Naive thymus-derived CD8-positive, alpha-beta T cell (primary cell): ENCODE results near the gene EFCC1. TPM values are rescaled to one million over a fixed set of nuclear protein-coding genes. Genes with fewer than 3 reads are reported as not detected.

ENCODE experiments used
- ATAC-seq, 2 donors: fragments of 150-1000 bp; cut with Tn5 transposase in 1 of 2; sonication (Bioruptor Pico), chemical (Tn5 transposase) in 1 of 2; 1 replicate in 1 of 2; 2 replicates in 1 of 2; pipeline ENCODE4 v1.10.0; 2021; ENCODE audit warnings: mild to moderate bottlenecking in 2 of 2, moderate library complexity in 2 of 2
- POLR2A ChIA-PET: fragments of 350-600 bp; sonication (Branson Sonifier 250); formaldehyde crosslinking; loops from one replicate; lab custom pipeline; 2021; ENCODE audit warnings: antibody characterized with exemption; lab: Charles Lee
- DNase-seq, 10 donors: peaks; one replicate each; pipeline versions ENCODE4 v3.0.0 to v3.0.0-alpha.2; 2020 to 2022
- H3K27ac Mint-ChIP-seq, 10 donors: one replicate each; pipeline ENCODE4 v1.8.0; 2020 to 2022; ENCODE audit warnings: mild to moderate bottlenecking in 10 of 10, mixed read lengths in 10 of 10, moderate library complexity in 4 of 10, inconsistent platforms in 1 of 10
- H3K27me3 Mint-ChIP-seq, 5 donors: one replicate each; pipeline ENCODE4 v1.8.0; 2021 to 2022; ENCODE audit warnings: mixed read lengths in 5 of 5
- H3K36me3 Mint-ChIP-seq, 3 donors: one replicate each; pipeline ENCODE4 v1.8.0; 2020 to 2022; ENCODE audit warnings: mixed read lengths in 3 of 3, mild to moderate bottlenecking in 2 of 3, inconsistent platforms in 1 of 3
- H3K4me1 Mint-ChIP-seq, 4 donors: one replicate each; pipeline ENCODE4 v1.8.0; 2021 to 2022; ENCODE audit warnings: mixed read lengths in 4 of 4
- H3K4me3 Mint-ChIP-seq, 10 donors: one replicate each; pipeline ENCODE4 v1.8.0; 2020 to 2022; ENCODE audit warnings: mild to moderate bottlenecking in 10 of 10, mixed read lengths in 10 of 10, moderate library complexity in 6 of 10, inconsistent platforms in 1 of 10
- H3K9me3 Mint-ChIP-seq, 9 donors: one replicate each; pipeline ENCODE4 v1.8.0; 2020 to 2022; ENCODE audit warnings: mixed read lengths in 9 of 9, mild to moderate bottlenecking in 3 of 9, inconsistent platforms in 1 of 9, moderate library complexity in 1 of 9
- polyA plus RNA-seq, 3 donors: library from polyadenylated mRNA; unstranded; fragments of 300-500 nt; fragmentation: Illumina TruSeq; gene quantifications; one replicate each; pipeline ENCODE4 v1.2.3, GENCODE V29; 2021
- total RNA-seq, 8 experiments: library from RNA in 2 of 8; stranded (reverse) in 2 of 8; gene quantifications; one replicate each; pipeline ENCODE4 v1.2.3 and lab custom pipeline; 2021 to 2026

The EFCC1 gene
- total and polyA plus RNA-seq, 5 experiments from 2014 or later, result 0.21 to 0.69 (median 0.47) TPM

DNA sequence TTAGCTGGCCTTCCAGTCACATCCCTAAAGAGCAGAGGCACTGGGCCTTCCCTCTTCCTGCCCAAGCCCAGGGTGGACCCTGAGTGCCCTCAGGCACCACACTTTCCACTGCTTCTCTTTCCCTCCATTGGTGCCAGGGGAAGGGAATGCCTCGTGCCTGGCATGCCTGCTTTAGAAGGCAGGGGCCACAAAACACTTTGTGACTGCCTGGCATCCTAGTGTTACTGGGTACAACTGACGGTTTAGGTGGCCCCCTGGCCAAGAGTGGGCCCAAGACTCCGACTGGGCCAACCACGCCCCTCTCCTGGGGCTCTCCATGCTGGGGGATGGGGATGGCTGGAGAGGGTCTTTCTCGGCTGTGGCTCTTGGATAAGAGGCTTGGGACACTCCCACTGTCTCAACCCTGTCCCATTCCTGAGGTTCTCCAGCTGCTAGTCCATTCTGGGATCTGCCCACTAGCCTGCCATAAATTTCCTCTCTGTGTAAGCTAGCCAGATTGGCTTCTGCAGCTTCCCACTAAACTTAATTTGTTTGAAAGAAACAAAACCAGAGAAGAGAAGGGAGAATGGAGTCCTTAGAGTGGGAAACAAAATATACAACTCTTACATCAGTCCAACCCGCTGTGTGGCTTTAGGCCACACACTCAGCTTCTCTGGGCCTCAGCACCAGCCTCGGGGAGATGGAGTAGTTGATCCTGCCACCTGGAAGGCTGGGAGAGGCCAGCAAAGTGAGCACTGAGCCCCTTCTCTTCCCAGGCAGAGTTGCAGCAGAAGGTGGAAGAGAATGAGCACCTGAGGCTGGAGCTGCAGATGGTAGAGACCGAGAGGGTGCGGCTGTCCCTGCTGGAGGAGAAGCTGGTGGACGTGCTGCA lies 35.4 kb downstream of the EFCC1 start:
- peak overlapping the region in 6 of 10 donors; percentile 33 to 84 (median 68) for H3K27ac Mint-ChIP-seq
- POLR2A ChIA-PET, result interaction anchor here (0.5 to 1.7 kb wide), 4 partner anchors 9 to 21 kb away, joined by 4 to 13 read pairs (median 6); no protein-coding TSS in a partner anchor
- no peak for ATAC-seq
- no peak for DNase-seq
- H3K36me3 Mint-ChIP-seq, result no peaks in the 10 kb centered on the region
- peak overlapping the region in 3 of 10 donors; percentile 45 to 50 (median 45) for H3K4me3 Mint-ChIP-seq
- peaks cover 16 to 37% (median 23%) of the 10 kb centered on the region in 4 donors for H3K4me1 Mint-ChIP-seq
- H3K9me3 Mint-ChIP-seq, result no peaks in the 10 kb centered on the region
- H3K27me3 Mint-ChIP-seq, result peaks cover 0 to 6% (median 0%) of the 10 kb centered on the region in 5 donors

DNA sequence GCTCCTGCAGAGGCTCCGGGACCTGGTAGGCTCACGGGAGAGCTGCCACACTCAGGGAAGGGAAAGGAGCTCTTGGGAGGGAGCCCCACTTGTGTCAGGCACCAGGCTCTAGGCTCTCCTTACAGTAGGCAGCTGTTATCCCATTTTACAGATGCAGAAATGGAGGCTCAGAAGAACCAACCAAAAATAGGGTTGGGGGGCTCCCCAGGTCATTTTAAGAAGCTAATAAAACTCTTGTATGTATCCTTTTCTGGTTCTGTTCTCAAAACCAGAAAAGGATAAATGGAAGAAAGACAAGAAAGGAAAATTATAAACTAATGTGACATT lies 36.0 kb downstream of the EFCC1 start:
- ATAC-seq (no peak), DNase-seq (no peak)
- POLR2A ChIA-PET, result interaction anchor here (0.6 to 1.7 kb wide), 4 partner anchors 10 to 44 kb away, joined by 4 to 13 read pairs (median 5); no protein-coding TSS in a partner anchor
- Mint-ChIP-seq H3K4me1 (peaks cover 16 to 37% (median 23%) of the 10 kb centered on the region in 4 donors), H3K9me3 (no peaks in the 10 kb centered on the region), H3K27me3 (peaks cover 0 to 6% (median 0%) of the 10 kb centered on the region in 5 donors), H3K36me3 (no peaks in the 10 kb centered on the region), H3K27ac (no peak overlapping the region), H3K4me3 (no peak overlapping the region)

DNA sequence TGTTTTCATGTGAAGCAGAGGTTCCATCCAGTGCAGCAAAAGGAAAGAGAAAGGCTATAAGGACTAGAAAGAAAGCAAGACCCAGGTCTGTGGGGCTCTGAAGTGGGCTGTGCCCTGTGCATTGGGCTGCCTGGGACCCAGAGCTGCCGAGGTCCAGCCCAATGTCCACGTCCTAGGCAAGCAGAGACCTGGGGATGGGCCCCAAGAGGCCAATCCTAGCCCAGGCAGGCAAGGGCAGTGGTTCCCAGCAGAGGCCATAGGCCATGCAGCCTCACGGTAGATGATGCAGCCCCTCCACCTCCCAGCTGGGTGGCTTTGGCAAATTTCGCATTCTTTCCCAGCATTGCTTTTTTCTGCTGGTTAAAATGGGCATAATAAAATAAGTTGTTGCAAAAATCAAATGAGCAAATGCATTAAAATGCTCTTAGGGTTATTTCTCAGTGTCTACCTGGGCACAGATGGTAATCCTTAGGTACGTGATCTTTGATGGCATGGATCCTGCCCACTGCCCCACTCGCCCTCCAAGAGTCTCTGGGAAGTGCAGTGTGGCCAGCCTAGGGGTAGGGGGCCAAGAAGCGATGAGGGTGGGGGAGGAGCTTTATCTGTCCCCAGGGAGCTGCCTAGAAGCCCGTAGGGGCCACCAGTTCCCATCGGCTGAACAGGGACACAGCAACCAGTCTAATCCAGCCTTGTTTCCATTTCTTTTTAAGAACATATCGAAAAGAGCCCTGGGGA lies 37.2 kb downstream of the EFCC1 start:
- no peaks in the 10 kb centered on the region for H3K36me3 Mint-ChIP-seq
- H3K27ac Mint-ChIP-seq, result no peak overlapping the region
- DNase-seq, result no peak
- POLR2A ChIA-PET, result interaction anchor here (1.2 to 1.8 kb wide), 2 partner anchors 12 to 18 kb away, joined by 3 to 8 read pairs; no protein-coding TSS in a partner anchor
- H3K9me3 Mint-ChIP-seq, result no peaks in the 10 kb centered on the region
- no peak for ATAC-seq
- no peak overlapping the region for H3K4me3 Mint-ChIP-seq
- peaks cover 16 to 37% (median 23%) of the 10 kb centered on the region in 4 donors for H3K4me1 Mint-ChIP-seq
- H3K27me3 Mint-ChIP-seq, result peaks cover 0 to 13% (median 0%) of the 10 kb centered on the region in 5 donors

DNA sequence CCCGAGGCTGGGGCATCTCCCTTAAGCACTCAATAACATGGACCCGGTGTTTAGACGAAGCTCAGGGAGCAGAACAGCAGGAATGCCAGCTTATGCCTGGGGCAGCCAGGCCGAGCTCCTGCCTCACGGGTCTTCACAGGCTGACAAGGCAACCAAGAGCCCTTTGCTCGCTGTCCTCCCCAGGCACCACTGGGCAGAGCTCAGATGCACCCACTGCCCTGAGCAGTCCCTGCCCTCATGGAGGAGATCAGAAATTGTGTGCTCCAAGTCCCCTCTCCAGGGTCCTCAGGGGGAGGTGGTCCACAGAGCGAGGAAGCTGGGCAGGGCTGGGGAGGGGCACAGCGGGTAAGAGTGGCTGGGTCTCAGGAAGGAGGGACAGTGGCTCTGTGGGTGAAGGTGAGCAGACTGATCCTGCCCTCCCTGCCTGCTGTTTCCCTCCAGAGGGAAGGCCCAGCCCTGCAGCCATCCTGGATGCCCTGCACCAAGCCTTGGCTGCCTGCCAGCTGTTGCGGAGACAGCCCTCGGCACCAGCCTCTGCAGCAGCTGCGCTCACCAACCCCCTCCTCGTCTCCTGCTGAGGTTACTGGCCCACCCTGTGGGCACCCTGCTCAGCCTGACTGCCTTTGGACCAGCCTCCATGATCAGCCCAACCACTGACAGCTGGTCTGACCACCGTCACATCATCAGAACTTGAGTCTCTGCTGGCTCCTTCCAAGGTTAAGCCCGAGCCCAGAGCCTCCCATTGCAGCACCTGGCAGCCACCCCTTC lies 38.4 kb downstream of the EFCC1 start:
- Mint-ChIP-seq H3K27me3 (peaks cover 0 to 14% (median 0%) of the 10 kb centered on the region in 5 donors), H3K27ac (peak overlapping the region in 2 of 10 donors; percentile 11 to 29), H3K36me3 (no peaks in the 10 kb centered on the region), H3K4me1 (peaks cover 16 to 37% (median 22%) of the 10 kb centered on the region in 4 donors), H3K4me3 (peak overlapping the region in 1 of 10 donors; percentile 26), H3K9me3 (peaks cover 0 to 3% (median 0%) of the 10 kb centered on the region in 9 donors)
- POLR2A ChIA-PET, result interaction anchor here (0.5 to 1.8 kb wide), 3 partner anchors 13 to 69 kb away, joined by 3 to 8 read pairs (median 3); no protein-coding TSS in a partner anchor
- ATAC-seq (peak in 1 of 2 donors; percentile 37), DNase-seq (peak in 4 of 10 donors; percentile 21 to 40 (median 38))

DNA sequence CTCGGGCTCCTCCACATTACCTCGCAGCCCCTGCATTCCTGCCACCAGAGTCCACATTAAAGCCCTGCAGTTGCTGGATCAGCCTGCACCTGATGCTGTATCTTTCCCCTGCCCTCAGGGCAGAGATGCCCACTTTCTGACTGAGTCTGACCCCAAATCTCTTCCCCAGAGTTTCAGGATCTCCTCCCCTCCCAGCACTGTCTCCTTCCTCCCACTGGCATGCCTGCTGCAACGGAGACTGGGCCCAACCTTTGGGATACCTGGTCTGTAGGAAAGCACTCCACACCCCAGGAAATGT lies 38.9 kb downstream of the EFCC1 start:
- Mint-ChIP-seq H3K27me3 (peaks cover 0 to 16% (median 0%) of the 10 kb centered on the region in 5 donors), H3K4me3 (peak overlapping the region in 1 of 10 donors; percentile 26), H3K36me3 (no peaks in the 10 kb centered on the region), H3K9me3 (peaks cover 0 to 3% (median 0%) of the 10 kb centered on the region in 9 donors), H3K27ac (peak overlapping the region in 3 of 10 donors; percentile 11 to 65 (median 50)), H3K4me1 (peaks cover 15 to 33% (median 21%) of the 10 kb centered on the region in 4 donors)
- POLR2A ChIA-PET, result no interaction called here
- ATAC-seq (no peak), DNase-seq (no peak)

DNA sequence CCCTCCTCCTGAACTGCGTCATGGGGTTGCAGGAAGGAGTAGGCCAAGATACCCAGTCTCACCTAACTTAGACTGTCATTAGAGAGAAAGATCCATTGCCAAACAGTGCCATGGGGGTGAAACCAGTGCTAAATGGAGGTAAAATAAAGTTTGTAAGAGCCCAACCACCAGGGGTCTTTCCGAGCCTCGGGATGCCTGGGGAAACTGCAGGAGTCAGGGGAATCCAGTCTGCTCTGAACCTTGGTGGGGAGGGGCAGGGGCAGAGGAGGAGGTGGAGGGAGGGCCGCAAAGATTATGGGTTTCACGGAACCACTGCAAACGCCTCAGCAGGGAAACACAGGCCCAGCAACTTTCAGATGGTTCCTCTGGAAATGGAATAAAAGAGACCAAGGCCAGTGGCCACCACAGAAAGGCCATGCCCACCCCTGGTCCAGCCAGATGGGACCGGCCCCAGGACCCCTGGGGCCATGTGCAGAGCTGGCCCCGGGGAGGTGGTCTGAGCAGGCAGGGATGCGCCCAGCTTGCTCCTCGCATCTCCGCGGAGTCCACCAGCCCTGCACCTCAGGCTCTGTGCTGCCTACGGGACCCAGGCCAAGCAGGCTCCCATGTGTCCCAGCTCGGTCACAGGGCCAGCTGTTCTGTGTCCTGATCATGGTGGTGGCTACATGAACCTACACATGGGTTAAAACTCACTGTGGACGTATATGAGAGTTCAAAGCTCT lies 39.6 kb downstream of the EFCC1 start:
- H3K36me3 Mint-ChIP-seq, result no peaks in the 10 kb centered on the region
- H3K27ac Mint-ChIP-seq, result no peak overlapping the region
- ATAC-seq (no peak), DNase-seq (no peak)
- H3K4me3 Mint-ChIP-seq, result no peak overlapping the region
- peaks cover 0 to 3% (median 0%) of the 10 kb centered on the region in 9 donors for H3K9me3 Mint-ChIP-seq
- POLR2A ChIA-PET, result interaction anchor here (0.5 to 1.1 kb wide), 2 partner anchors 13 to 128 kb away, joined by 3 read pairs; no protein-coding TSS in a partner anchor
- H3K4me1 Mint-ChIP-seq, result peaks cover 9 to 27% (median 15%) of the 10 kb centered on the region in 4 donors
- H3K27me3 Mint-ChIP-seq, result peaks cover 0 to 18% (median 0%) of the 10 kb centered on the region in 5 donors

DNA sequence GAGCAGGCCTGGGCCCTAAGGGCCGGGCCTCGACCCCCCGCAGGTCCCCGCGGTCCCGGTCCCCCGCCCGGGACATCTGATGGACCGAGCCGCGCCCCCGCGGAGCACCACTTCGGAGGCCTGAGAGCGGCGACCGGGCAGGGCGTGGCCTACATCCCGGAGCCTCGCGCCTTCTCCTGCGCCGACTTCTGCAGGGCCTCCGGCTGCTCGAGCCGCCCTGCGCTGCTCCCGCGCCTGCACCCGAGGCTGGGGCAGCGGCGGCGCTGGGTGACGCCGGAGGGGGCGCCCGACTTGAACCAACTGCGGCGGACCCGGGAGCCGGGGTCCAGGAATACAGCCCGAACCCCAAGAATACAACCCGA lies 44.6 kb downstream of the EFCC1 start:
- H3K4me3 Mint-ChIP-seq, result peak overlapping the region in 9 of 10 donors; percentile 37 to 74 (median 66)
- peak; percentile 87 to 95 for ATAC-seq
- DNase-seq, result peak in 5 of 10 donors; percentile 38 to 45 (median 44)
- H3K36me3 Mint-ChIP-seq, result peaks cover 0 to 5% (median 0%) of the 10 kb centered on the region in 3 donors
- H3K9me3 Mint-ChIP-seq, result peaks cover 0 to 9% (median 5%) of the 10 kb centered on the region in 9 donors
- peak overlapping the region in 1 of 10 donors; percentile 74 for H3K27ac Mint-ChIP-seq
- peaks cover 0 to 21% (median 0%) of the 10 kb centered on the region in 5 donors for H3K27me3 Mint-ChIP-seq
- H3K4me1 Mint-ChIP-seq, result peaks cover 0 to 2% (median under 1%) of the 10 kb centered on the region in 4 donors
- POLR2A ChIA-PET, result interaction anchor here (1.1 to 1.3 kb wide), 2 partner anchors 11 to 75 kb away, joined by 5 to 8 read pairs; no protein-coding TSS in a partner anchor

DNA sequence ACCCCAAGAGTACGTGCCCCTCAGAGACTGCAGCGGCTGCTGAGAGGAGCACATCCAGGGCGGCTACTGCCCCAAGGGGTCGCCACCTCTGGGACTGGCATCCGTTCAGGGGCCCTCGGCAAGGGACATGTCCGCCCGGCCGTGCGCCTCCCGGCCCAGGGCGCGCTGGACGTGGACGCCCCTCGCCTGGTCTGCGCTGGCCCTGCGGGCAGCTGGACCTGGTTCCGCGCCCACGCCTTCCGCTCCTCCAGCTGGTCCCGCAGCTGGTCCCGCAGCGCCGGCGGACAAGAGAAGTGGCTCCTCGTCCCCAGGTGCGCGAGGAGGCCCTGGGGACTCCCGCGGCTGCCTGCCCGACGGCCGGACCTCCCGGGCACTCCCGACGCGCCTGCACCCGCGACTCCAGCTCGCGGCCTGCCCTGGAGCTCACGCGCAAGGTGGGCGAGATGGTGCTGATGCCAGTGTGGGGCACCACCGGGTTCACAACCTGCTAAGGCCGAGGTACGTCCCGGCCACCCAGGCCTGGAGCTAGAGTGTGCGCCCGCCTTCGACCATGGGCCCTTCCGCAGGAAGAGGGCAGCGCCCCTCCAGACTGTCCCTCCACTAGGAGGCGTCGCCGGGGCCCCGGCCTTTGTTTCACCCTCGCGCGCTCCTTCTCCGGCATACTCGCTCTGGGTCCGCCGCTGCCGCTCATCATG lies 45.1 kb downstream of the EFCC1 start:
- H3K4me1 Mint-ChIP-seq, result peaks cover 0 to 2% (median under 1%) of the 10 kb centered on the region in 4 donors
- peaks cover 0 to 9% (median 5%) of the 10 kb centered on the region in 9 donors for H3K9me3 Mint-ChIP-seq
- DNase-seq, result no peak
- peaks cover 0 to 21% (median 0%) of the 10 kb centered on the region in 5 donors for H3K27me3 Mint-ChIP-seq
- POLR2A ChIA-PET, result interaction anchor here (0.9 to 1.6 kb wide), 5 partner anchors 11 to 74 kb away, joined by 3 to 8 read pairs (median 5); no protein-coding TSS in a partner anchor
- ATAC-seq, result peak; percentile 77 to 82
- peaks cover 0 to 5% (median 0%) of the 10 kb centered on the region in 3 donors for H3K36me3 Mint-ChIP-seq
- no peak overlapping the region for H3K27ac Mint-ChIP-seq
- H3K4me3 Mint-ChIP-seq, result peak overlapping the region in 8 of 10 donors; percentile 26 to 67 (median 48)

DNA sequence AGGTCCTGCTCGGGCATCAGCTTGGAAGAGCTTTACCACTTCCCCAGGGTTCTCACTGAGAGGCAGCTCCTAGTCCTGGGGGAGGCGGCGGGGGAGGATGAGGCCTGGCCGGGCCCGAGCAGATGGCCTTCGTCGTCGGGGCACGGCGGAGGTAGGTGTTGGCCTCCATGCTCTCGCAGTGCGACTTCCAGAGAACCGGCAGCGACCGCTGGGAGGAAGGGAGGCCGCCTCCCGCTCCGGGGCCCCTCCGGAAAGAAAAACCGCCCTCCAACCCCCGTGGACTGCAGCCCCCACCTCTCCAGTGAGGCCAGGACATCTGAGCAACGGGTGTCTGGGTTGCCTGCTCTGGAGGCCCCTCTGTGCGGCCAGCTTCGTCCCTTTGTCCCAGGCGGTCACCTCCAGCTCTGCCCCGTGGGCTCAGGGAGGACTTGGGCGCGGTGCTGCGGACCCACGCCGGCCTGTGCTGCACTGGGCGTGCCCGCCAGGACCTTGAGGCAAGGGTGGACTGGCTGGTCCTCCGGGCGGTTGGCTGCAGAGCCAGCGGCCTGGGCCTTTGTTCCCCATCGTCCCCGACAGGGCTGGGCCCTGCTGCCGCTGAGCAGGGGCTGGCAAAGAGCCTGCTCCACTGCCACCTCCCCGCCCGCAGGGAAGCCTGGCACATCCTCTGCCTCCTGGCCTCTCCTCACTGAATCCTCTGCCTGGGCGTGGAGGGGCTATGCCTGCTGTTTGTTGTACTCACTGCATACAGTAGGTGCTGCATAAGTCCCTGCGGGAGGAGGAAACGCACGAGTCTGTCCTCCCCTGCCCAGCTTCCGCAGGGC lies 45.8 kb downstream of the EFCC1 start:
- Mint-ChIP-seq H3K4me1 (peaks cover 0 to 2% (median under 1%) of the 10 kb centered on the region in 4 donors), H3K36me3 (peaks cover 0 to 5% (median 0%) of the 10 kb centered on the region in 3 donors), H3K27me3 (peaks cover 0 to 21% (median 0%) of the 10 kb centered on the region in 5 donors), H3K27ac (no peak overlapping the region), H3K9me3 (peaks cover 0 to 9% (median 5%) of the 10 kb centered on the region in 9 donors), H3K4me3 (peak overlapping the region in 7 of 10 donors; percentile 15 to 67 (median 57))
- POLR2A ChIA-PET, result interaction anchor here (0.9 to 1.6 kb wide), 6 partner anchors 10 to 73 kb away, joined by 3 to 8 read pairs (median 4); no protein-coding TSS in a partner anchor
- no peak for DNase-seq
- ATAC-seq, result no peak

DNA sequence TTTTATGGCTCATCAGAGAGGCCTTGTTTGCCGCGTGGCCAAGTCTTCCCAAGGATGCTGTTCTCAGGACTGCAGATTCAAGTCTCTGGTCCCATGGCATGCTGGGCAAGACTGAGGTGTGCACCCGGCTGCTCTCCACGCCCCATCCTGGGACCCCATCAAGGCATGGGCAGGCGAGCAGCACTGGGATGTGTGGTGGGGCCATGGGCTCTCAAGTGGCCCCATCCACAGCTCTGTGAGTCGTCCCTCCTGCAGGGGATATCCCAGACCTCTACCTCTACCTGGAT lies 46.4 kb downstream of the EFCC1 start:
- peak overlapping the region in 6 of 10 donors; percentile 15 to 63 (median 52) for H3K4me3 Mint-ChIP-seq
- POLR2A ChIA-PET, result interaction anchor here (0.8 to 1.6 kb wide), 3 partner anchors 11 to 73 kb away, joined by 4 to 5 read pairs (median 4); no protein-coding TSS in a partner anchor
- H3K9me3 Mint-ChIP-seq, result peaks cover 0 to 9% (median 5%) of the 10 kb centered on the region in 9 donors
- H3K27me3 Mint-ChIP-seq, result peaks cover 0 to 17% (median 0%) of the 10 kb centered on the region in 5 donors
- H3K36me3 Mint-ChIP-seq, result peaks cover 0 to 5% (median 0%) of the 10 kb centered on the region in 3 donors
- DNase-seq (no peak), ATAC-seq (no peak)
- no peak overlapping the region for H3K27ac Mint-ChIP-seq
- peaks cover 0 to 2% (median under 1%) of the 10 kb centered on the region in 4 donors for H3K4me1 Mint-ChIP-seq
